GM19043 (cell line): ENCODE results near the gene SLC12A7.

Experiments
- ATAC-seq: cut with Tn5 transposase; IDR thresholded peaks from one replicate; pipeline ENCODE4 v1.9.1; 2021; ENCODE audit warnings: low read depth; ENCODE audit not compliant: unreplicated experiment

The SLC12A7 gene

GRCh38 chr5:1013948-1014301 is 97.9 kb downstream of the SLC12A7 start:
- ATAC-seq = no peak

GRCh38 chr5:1013238-1013947 is 98.5 kb downstream of the SLC12A7 start:
- no peak for ATAC-seq

- no peak for ATAC-seq
Measured at GRCh38 chr5:1012900-1013237, 99.0 kb downstream of the SLC12A7 start.

GRCh38 chr5:1012313-1012841 is 99.5 kb downstream of the SLC12A7 start:
- ATAC-seq = no peak

- ATAC-seq = no peak
Measured at GRCh38 chr5:1011741-1012312, 100.0 kb downstream of the SLC12A7 start.

GRCh38 chr5:1011226-1011631 is 100.6 kb downstream of the SLC12A7 start:
- no peak for ATAC-seq

- no peak for ATAC-seq
Measured at GRCh38 chr5:1010641-1011046, 101.2 kb downstream of the SLC12A7 start.

- no peak for ATAC-seq
Measured at GRCh38 chr5:1010181-1010510, 101.7 kb downstream of the SLC12A7 start.

- no peak for ATAC-seq
Measured at GRCh38 chr5:1009359-1010180, 102.3 kb downstream of the SLC12A7 start.

GRCh38 chr5:1008451-1009358 is 103.2 kb downstream of the SLC12A7 start, which contains the start of gene NKD2:
NKD2 (plus strand) TSS chr5:1008802; CDS start chr5:1009058, 256 bp downstream.
- ATAC-seq = no peak

- no peak for ATAC-seq
Measured at GRCh38 chr5:1007681-1008450, 104.0 kb downstream of the SLC12A7 start.

- ATAC-seq = no peak
Measured at GRCh38 chr5:1007221-1007680, 104.6 kb downstream of the SLC12A7 start.

- ATAC-seq = no peak
Measured at GRCh38 chr5:1006656-1007071, 105.2 kb downstream of the SLC12A7 start.

- ATAC-seq = no peak
Measured at GRCh38 chr5:1005904-1006655, 105.8 kb downstream of the SLC12A7 start.

- no peak for ATAC-seq
Measured at GRCh38 chr5:1005249-1005851, 106.5 kb downstream of the SLC12A7 start.

GRCh38 chr5:1004461-1005248 is 107.2 kb downstream of the SLC12A7 start:
- no peak for ATAC-seq

GRCh38 chr5:1003296-1003937 is 108.4 kb downstream of the SLC12A7 start:
- ATAC-seq = no peak
